CD4-positive, alpha-beta T cell (primary cell): ENCODE data around the gene COL13A1. TPM values are rescaled to one million over a fixed set of nuclear protein-coding genes. Genes with fewer than 3 reads are reported as not detected.

Experiments used
- ATAC-seq: fragments of 200-7000 bp; cut with Tn5 transposase; one replicate; pipeline ENCODE4 v1.10.0; 2022; ENCODE audit warnings: mild to moderate bottlenecking; ENCODE audit not compliant: poor library complexity
- CTCF ChIA-PET: fragments of 350-600 bp; sonication (Branson Sonifier 250); formaldehyde crosslinking; loops from one replicate; lab custom pipeline; 2021; ENCODE audit warnings: antibody characterized with exemption, inconsistent platforms; lab: Charles Lee
- POLR2A ChIA-PET: fragments of 350-600 bp; sonication (Branson Sonifier 250); formaldehyde crosslinking; loops from one replicate; lab custom pipeline; 2021; ENCODE audit warnings: antibody characterized with exemption, inconsistent platforms; lab: Charles Lee
- DNase-seq, 14 experiments: peaks; one replicate each; pipeline ENCODE4 v3.0.0-alpha.2; 2013 to 2020; ENCODE audit warnings: mixed read lengths in 2 of 14
- H3K27ac ChIP-seq, 2 donors: one replicate each; pipeline versions ENCODE4 v1.5.1 to v1.7.0; 2013; ENCODE audit warnings: low read length in 2 of 2, low read depth in 1 of 2, mild to moderate bottlenecking in 1 of 2
- H3K27me3 ChIP-seq, 2 experiments: 1 replicate in 1 of 2; 2 replicates in 1 of 2; pipeline versions ENCODE4 v1.6.1 to v1.7.0; 2013; ENCODE audit warnings: low read length in 2 of 2, control low read depth in 1 of 2, mild to moderate bottlenecking in 1 of 2, moderate library complexity in 1 of 2; ENCODE audit not compliant: insufficient read depth in 2 of 2, control insufficient read depth in 1 of 2
- H3K36me3 ChIP-seq: one replicate; pipeline ENCODE4 v1.6.1; 2013; ENCODE audit warnings: low read length, control low read depth; ENCODE audit not compliant: insufficient read depth
- H3K4me1 ChIP-seq: one replicate; pipeline ENCODE4 v1.6.1; 2013; ENCODE audit warnings: low read length, control low read depth; ENCODE audit not compliant: insufficient read depth
- H3K4me3 ChIP-seq: one replicate; pipeline ENCODE4 v1.5.1; 2013; ENCODE audit warnings: mild to moderate bottlenecking, low read length, moderate library complexity
- H3K9me3 ChIP-seq, 2 experiments: 1 replicate in 1 of 2; 2 replicates in 1 of 2; pipeline versions ENCODE4 v1.6.1 to v1.7.0; 2013; ENCODE audit warnings: low read length in 2 of 2, mild to moderate bottlenecking in 2 of 2, control low read depth in 1 of 2, moderate library complexity in 1 of 2; ENCODE audit not compliant: control insufficient read depth in 1 of 2, insufficient read depth in 1 of 2
- H3K27ac Mint-ChIP-seq: one replicate; pipeline ENCODE4 v1.8.0; 2020; ENCODE audit warnings: mixed read lengths
- H3K27me3 Mint-ChIP-seq: one replicate; pipeline ENCODE4 v1.8.0; 2021; ENCODE audit warnings: mixed read lengths
- H3K36me3 Mint-ChIP-seq: one replicate; pipeline ENCODE4 v1.8.0; 2021; ENCODE audit warnings: low read depth, mixed read lengths
- H3K4me1 Mint-ChIP-seq: one replicate; pipeline ENCODE4 v1.8.0; 2021; ENCODE audit warnings: low read depth, mixed read lengths
- H3K4me3 Mint-ChIP-seq: one replicate; pipeline ENCODE4 v1.8.0; 2020; ENCODE audit warnings: mild to moderate bottlenecking, mixed read lengths
- H3K9me3 Mint-ChIP-seq: one replicate; pipeline ENCODE4 v1.8.0; 2020; ENCODE audit warnings: mixed read lengths
- intact Hi-C, 2 experiments: fragments of 100-400 bp; cut with DNase I in 1 of 2; cut with micrococcal nuclease in 1 of 2; formaldehyde crosslinking; loops; one replicate each; pipeline versions ENCODE4 v1.15.1 to v1.9.0; 2023 to 2025; cut with DNase I, micrococcal nuclease
- total RNA-seq, 174 experiments: library from RNA in 2 of 174; stranded (reverse) in 2 of 174; gene quantifications; one replicate each; pipeline ENCODE4 v1.2.3 and lab custom pipeline; 2021 to 2026
- TF ChIP-seq, protein P1 (sequence below): fragments of 200-600 bp; IDR thresholded peaks from one replicate; pipeline ENCODE4 v1.8.0; 2022; ENCODE audit warnings: antibody characterized with exemption, mild to moderate bottlenecking

COL13A1 gene
- total RNA-seq, 2 experiments from 2014 or later = not detected

DNA sequence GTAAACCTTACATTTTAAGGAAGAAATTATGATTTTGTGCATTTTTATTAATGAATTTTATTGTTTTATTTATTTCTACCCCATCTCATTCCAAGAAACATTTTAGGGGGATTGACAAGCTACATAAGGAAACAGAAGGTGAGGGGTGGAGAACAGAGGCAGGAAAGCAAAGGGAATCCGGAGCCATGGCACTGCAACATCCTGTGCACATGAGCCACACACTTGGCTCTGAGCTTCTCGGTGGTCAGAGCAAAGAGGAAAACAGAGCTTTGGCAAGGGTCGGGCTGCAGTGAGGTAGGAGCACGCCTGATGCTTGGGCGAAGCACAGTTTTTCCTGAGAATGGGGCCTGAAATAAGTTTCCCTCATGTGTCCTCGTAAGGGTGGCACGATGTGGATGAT is 68.9 kb downstream of the COL13A1 start:
- no peaks in the 10 kb centered on the region for H3K36me3 ChIP-seq
- no peaks in the 10 kb centered on the region for H3K4me1 ChIP-seq
- H3K4me3 Mint-ChIP-seq = no peak overlapping the region
- no peaks in the 10 kb centered on the region for H3K4me1 Mint-ChIP-seq
- no peaks in the 10 kb centered on the region for H3K36me3 Mint-ChIP-seq
- ATAC-seq (no peak), DNase-seq (no peak)
- no peaks in the 10 kb centered on the region for H3K27me3 ChIP-seq
- H3K27me3 Mint-ChIP-seq = no peaks in the 10 kb centered on the region
- intact Hi-C loops = no loop called here
- ChIA-PET POLR2A (no interaction called here), CTCF (no interaction called here)
- H3K9me3 ChIP-seq = peaks cover 0 to 3% of the 10 kb centered on the region in 2 experiments
- TF ChIP-seq, protein P1, sequence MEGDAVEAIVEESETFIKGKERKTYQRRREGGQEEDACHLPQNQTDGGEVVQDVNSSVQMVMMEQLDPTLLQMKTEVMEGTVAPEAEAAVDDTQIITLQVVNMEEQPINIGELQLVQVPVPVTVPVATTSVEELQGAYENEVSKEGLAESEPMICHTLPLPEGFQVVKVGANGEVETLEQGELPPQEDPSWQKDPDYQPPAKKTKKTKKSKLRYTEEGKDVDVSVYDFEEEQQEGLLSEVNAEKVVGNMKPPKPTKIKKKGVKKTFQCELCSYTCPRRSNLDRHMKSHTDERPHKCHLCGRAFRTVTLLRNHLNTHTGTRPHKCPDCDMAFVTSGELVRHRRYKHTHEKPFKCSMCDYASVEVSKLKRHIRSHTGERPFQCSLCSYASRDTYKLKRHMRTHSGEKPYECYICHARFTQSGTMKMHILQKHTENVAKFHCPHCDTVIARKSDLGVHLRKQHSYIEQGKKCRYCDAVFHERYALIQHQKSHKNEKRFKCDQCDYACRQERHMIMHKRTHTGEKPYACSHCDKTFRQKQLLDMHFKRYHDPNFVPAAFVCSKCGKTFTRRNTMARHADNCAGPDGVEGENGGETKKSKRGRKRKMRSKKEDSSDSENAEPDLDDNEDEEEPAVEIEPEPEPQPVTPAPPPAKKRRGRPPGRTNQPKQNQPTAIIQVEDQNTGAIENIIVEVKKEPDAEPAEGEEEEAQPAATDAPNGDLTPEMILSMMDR = no peak
- no peaks in the 10 kb centered on the region for H3K9me3 Mint-ChIP-seq
- H3K4me3 ChIP-seq = no peak overlapping the region
- no peak overlapping the region for H3K27ac ChIP-seq
- no peak overlapping the region for H3K27ac Mint-ChIP-seq

DNA sequence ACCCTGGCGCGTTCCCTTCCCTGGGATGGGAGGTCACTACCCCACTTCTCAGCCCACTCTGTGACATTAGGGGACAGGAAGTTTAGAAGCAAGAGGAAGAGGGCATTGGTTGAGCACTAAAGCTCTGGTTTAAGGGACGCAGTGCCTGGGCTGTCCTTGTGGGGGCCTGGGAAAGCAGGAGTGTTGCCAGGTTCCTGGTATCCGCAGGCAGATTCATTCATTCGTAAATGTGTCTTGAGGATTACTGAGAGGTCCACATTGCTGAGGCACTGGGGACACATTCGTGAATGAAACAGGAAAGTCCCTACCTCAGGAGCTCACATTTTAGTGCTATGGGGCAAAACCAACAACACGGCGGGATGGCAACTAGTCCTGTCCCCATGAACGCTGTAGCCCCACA is 69.4 kb downstream of the COL13A1 start:
- ATAC-seq (no peak), DNase-seq (no peak)
- Mint-ChIP-seq H3K27me3 (no peaks in the 10 kb centered on the region), H3K4me3 (no peak overlapping the region), H3K36me3 (no peaks in the 10 kb centered on the region), H3K27ac (no peak overlapping the region), H3K4me1 (no peaks in the 10 kb centered on the region), H3K9me3 (no peaks in the 10 kb centered on the region)
- Histone ChIP-seq H3K4me1 (no peaks in the 10 kb centered on the region), H3K4me3 (no peak overlapping the region), H3K9me3 (peaks cover 0 to 3% of the 10 kb centered on the region in 2 experiments), H3K36me3 (no peaks in the 10 kb centered on the region), H3K27me3 (no peaks in the 10 kb centered on the region), H3K27ac (no peak overlapping the region)
- TF ChIP-seq, protein P1 = no peak
- ChIA-PET CTCF (no interaction called here), POLR2A (no interaction called here)
- intact Hi-C loops = no loop called here

DNA sequence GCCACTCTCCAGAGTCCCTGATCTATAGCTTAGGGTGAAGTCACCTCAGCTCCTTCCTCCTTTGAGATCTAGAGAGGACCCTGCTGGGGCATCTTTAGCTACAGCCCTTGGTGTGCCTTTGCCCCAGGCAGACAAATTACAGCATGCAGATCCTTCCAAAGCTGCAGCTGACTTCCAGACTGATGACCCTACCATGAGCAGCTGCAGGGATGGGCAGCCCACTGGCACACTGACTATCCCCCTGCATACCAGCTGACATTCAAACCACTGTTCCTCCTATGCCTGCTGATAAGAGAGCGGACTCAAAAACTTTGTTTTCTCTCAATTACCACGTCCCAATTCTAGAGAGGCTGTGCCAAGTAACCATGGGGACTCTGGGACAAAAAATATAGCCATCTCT is 70.6 kb downstream of the COL13A1 start:
- TF ChIP-seq, protein P1 = no peak
- Mint-ChIP-seq H3K36me3 (no peaks in the 10 kb centered on the region), H3K27ac (no peak overlapping the region), H3K27me3 (no peaks in the 10 kb centered on the region), H3K4me1 (no peaks in the 10 kb centered on the region), H3K4me3 (no peak overlapping the region), H3K9me3 (no peaks in the 10 kb centered on the region)
- H3K9me3 ChIP-seq = peaks cover 0 to 3% of the 10 kb centered on the region in 2 experiments
- H3K36me3 ChIP-seq = no peaks in the 10 kb centered on the region
- no peaks in the 10 kb centered on the region for H3K27me3 ChIP-seq
- no peak overlapping the region for H3K4me3 ChIP-seq
- H3K27ac ChIP-seq = no peak overlapping the region
- ChIA-PET CTCF (no interaction called here), POLR2A (no interaction called here)
- ATAC-seq (no peak), DNase-seq (no peak)
- H3K4me1 ChIP-seq = no peaks in the 10 kb centered on the region
- intact Hi-C loops = no loop called here
